Left cardiac atrium (tissue), 4 donors: ENCODE results near the gene ULK4. TPM values are rescaled to one million over a fixed set of nuclear protein-coding genes. Genes with fewer than 3 reads are reported as not detected.

Experiments used
- ATAC-seq, 2 donors: fragments of 200-7000 bp; cut with Tn5 transposase; one replicate each; pipeline ENCODE4 v1.9.1; 2020; ENCODE audit warnings: mild to moderate bottlenecking in 2 of 2, moderate library complexity in 2 of 2
- DNase-seq: peaks from one replicate; pipeline ENCODE4 v3.0.0-alpha.2; 2020
- intact Hi-C, 2 donors: fragments of 100-400 bp; cut with DNase I; formaldehyde crosslinking; loops; one replicate each; pipeline versions ENCODE4 v1.14.1 to v1.15.1; 2022 to 2023
- total RNA-seq, 2 donors: library from RNA; stranded (reverse); fragmentation: NEBNext Ultra II Directional; extraction: Animal tissue kit (Norgen Biotek cat#: 25700); gene quantifications; one replicate each; pipeline ENCODE4 v1.2.1, GENCODE V29; 2021
- donor health status: DM: no; HTN: yes; CAD: no.
- donor health status: DM: no; HTN: yes; CAD: no; lungs with severe emphysema.
- donor health status: DM: yes; HTN: yes; CAD: no.
- donor health status: Dilated cardiomyopathy.

ULK4 gene
- total RNA-seq, 2 donors from 2014 or later: 12.7 to 13.8 TPM

DNA sequence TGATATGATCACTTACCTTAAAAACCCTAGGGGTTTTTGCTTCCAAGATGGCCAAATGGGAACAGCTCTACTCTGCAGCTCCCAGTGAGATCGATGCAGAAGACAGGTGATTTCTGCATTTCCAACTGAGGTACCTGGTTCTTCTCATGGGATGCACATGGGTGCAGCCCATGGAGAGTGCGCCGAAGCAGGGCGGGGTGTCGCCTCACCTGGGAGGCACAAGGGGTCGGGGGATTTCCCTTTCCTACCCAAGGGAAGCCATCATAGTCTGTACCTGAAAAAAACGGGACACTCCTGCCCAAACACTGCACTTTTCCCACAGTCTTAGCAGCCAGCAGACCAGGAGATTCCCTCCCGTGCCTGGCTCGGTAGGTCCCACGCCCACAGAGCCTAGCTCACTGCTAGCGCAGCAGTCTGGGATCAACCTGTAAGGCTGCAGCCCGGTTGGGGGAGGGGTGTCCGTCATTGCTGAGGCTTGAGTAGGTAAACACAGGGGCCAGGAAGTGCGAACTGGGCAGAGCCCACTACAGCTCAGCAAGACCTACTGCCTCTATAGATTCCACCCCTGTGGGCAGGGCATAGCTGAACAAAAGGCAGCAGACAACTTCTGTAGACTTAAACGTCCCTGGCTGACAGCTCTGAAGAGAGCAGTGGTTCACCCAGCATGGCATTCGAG is 684.0 kb downstream of the ULK4 start:
- DNase-seq (no peak), ATAC-seq (no peak)
- intact Hi-C loops: no loop called here

DNA sequence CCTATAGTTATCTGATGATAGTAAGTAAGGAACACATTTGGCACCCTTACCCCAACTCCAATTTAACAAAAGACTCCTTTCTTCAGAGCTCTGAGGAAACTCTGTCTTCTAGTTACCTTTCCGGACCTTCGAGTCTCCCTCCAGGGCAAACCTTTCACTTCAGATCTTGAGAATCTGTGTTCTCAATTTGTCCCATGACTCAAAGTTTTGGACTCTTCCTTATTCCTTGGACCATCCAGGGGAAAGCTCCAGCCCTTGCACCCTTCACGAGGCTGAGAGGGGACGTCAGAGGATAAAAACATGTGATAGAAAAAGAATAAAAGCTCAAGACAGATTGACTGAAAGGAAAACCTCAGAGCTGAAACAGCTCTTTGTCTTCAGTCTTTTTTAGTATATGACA is 685.7 kb downstream of the ULK4 start:
- DNase-seq (no peak), ATAC-seq (no peak)
- intact Hi-C loops: no loop called here

DNA sequence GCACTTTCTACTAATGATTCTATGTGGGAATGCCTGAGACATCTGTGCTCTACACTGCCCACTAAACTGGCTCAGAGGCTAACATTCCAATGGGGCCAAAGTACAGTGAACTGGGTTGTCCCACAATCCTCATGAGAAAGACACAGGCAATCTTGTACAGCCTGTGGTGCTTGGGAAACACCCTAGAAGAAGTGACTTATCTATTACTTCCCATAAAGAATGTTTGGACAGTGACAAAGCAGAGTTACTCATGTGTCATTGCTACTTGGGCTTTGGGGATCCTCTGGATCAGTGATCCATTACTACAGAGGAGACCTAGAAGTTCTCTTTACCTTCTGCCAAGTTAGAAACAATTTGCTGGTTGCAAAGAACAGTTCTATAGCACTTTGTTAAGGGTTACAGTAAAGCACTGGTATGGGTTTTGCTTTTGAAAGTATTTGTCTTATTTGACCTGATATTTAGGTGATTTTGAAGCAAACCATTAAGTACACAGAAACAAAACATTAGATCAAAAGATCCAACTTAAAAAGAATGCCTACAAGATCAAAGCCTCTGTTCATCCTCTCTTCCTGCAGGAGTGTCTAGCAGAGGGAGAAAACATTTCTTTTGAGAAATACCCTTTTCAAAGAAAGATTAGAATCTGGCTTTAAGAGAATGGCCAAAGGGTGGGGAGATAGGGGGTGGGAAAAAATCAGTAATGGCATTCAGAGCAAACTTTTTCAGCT is 686.8 kb downstream of the ULK4 start:
- DNase-seq (no peak), ATAC-seq (no peak)
- intact Hi-C loops: no loop called here

DNA sequence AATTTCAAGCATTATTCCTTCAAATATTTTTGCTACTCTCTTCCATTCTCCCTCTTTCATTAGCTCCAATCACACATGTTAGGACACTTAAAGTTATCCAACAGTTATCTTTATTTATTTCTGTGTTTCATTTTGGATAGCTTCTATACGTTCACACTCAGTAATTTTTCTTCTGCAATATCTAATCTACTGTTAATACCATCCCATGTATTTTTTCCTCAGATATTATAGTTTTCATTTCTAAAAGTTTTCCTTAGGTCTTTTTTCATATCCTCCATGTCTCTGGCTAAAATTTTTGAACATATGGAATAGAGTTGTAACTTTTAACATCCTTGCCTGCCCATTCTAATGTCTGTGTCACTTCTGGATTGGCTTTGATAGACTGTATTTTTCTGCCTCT is 689.2 kb downstream of the ULK4 start:
- intact Hi-C loops: no loop called here
- no peak for ATAC-seq
- DNase-seq: no peak

DNA sequence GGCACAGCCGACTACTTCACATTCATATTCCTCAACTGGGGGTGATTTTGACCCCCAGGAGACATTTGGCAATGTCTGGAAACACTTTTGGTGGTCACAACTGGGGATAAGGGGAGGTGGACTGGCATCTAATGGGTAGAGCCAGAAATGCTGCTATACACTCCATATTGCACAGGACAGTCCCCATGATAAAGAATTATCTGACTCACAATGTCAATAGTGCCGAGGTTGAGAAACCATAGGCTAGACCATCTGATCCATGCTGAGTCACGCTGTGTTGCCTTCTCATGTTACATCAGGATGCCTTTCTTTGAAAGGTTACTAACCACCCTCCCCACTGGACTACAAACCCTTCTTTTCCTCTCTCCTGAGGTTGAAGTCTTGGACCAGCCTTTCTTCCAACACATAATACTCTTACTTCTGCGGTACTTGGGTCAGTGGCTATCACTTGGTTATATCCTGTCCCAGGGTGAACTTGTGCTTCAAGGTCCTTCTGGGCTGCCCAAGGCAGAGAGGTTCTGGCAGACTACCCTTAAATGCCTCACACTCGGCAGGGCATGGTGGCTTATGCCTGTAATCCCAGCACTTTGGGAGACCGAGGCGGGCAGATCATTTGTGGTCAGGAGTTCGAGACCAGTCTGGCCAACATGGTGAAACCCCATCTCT is 693.8 kb downstream of the ULK4 start:
- no peak for DNase-seq
- intact Hi-C loops: no loop called here
- ATAC-seq: no peak

DNA sequence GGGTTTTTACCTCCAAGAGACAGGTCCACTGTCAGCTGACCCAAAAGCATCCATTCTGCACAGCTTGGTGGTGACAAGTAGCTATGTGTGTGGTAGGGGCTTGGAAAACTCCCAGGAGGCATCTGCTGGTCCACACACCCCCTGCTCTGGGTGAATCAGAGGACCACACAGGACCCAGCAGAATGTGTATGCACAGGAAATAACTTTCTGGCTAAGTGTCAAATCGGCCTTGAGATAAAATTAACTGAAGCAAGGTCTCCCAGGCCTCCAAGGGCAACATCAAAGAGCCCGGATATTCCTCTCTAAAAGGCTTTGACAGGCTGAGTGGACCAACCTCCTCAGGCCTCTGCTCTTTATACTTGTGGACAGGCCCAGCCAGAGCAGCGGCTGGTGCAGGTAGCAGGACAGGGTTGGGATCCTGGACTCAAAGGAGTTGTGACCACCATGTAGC is 696.1 kb downstream of the ULK4 start:
- intact Hi-C loops: no loop called here

DNA sequence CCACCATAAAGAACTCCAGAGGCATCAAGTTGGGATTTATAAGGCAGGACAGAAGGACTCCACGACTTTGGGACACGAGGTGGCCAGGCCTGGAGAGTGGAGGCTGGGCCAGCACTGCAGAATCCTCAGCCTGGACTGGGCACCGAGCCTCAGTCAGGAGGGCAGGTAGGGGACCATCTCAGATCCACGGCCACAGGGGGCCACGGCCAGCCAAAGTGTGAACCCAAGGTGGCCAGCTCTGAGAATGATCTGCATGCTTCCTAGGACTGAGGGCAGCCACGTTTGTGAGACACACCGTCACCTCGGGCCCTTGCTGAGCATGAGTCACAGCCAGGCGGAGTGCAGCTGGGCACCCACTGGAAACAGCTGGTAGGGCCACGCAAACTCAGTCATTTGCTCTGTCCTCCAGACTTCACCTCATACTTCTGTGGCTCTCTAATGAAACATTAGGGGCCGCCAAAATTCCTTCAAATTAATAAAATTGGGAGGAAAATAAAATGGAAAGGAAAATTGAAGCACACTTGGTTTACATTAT is 696.8 kb downstream of the ULK4 start:
- no peak for ATAC-seq
- intact Hi-C loops: no loop called here
- DNase-seq: no peak

More for the DNA sequence above, 696.1 kb downstream of the ULK4 start:
- DNase-seq (no peak), ATAC-seq (peak; percentile 31 to 50)

DNA sequence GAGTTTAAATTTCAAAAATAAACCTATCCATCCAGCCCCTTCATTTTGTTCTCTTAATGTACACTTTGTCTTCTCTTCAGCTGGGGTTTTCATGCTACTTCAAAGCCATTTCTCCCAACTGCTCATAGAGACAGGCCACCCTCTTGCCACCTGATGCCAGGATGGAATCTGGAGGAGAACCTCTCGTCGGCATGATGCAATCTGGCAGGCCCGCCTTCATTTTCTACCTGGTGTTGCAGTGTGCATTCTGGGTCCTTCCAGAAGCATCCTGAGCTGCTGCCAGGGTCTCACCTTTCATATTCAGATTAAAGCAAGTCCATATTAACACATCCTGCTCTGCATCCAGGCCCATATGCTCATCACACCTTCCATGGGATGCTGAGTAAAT is 701.8 kb downstream of the ULK4 start:
- DNase-seq (no peak), ATAC-seq (no peak)
- intact Hi-C loops: no loop called here

DNA sequence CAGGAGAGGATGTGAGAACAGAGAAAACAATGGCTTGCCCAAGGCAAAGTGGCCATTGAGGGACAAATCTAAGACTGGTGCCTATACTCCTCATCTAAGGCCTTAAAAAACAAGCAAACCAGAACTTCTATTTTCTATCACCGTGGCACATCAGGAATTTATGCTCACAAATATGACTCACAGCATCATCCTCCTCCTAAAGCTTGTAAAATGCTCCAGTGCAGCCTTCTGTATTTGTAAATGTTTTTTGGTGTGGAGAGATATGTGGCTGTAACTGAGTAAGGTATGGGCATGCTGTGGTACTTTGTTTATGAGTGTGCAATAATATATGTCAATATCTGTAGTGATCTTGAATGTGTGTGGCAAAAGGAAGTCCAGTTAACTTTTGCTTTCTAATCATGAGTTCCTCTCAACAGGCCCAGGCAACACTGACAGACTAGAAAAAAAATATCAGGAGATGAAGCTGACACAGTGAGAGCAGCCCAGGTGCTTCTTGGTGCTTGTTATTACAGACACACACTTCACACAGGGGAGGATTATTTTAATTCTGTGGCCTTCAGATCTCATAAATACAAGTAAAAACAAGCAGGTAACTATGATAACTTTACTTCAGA is 702.3 kb downstream of the ULK4 start:
- DNase-seq (no peak), ATAC-seq (no peak)
- intact Hi-C loops: no loop called here

DNA sequence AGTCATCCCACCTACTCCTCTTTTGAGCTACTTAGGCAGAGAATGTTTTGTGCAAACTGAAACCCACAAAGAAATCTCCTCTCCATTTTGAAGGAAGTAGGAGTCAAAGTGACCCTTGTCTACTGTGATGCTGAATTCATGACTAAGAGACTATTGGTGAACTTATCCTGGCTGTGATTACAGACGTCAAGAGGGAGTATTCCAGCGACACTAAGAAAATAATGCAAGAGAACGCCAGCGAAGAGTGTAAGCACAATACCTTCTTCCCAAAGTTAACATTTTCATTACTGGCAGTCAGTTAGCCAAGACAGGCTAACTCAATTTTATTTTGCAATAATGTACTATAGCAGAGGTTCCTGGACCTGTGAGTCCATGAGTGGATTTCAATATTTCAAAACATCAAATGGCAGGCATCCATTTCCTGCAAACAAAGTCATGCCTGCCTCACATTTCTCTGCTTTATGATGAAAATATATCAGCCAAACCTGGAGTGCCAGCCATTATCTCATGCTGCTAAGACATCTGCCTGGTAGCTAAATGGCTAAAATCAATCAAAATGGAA is 703.6 kb downstream of the ULK4 start:
- no peak for ATAC-seq
- intact Hi-C loops: no loop called here

DNA sequence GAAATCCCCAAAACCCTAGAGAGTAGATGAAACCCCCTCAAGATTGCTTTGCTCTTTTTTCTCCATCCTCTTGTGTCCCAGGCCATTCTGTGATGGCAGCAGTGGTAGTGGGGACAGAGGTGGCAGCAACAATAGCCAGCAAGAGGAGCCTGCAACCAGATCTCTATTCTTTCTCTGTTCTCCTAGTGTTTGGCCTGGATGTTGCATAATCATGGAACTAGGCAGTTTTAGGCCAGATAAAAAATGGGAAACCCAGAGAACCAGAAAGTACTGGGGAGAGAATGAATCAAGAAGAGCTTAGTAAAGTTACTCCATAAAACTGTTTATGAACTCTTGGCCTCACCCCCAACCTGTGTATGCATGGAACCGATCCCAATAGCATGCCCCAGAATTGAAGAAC is 710.3 kb downstream of the ULK4 start:
- no peak for DNase-seq
- no peak for ATAC-seq
- intact Hi-C loops: no loop called here

More for the DNA sequence above, 703.6 kb downstream of the ULK4 start:
- DNase-seq: no peak

DNA sequence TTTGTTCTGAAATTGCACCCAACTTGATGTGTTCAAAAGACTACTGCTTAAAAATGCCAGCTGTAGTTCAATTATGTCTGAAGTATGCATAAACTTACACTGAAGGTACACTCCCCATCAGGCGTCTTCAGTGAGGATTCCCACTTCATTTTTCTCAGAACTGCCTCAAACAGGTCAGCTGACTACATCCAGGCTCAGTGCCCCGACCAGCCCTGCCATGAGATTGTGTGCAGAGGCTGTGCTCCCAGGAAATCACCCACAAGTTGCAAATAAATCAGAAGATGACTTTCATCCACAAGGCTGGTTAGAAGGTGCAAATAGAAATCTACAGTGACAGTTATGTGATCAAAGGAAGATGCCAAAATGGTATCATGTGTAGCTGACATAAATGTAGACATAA is 711.1 kb downstream of the ULK4 start:
- ATAC-seq: no peak

DNA sequence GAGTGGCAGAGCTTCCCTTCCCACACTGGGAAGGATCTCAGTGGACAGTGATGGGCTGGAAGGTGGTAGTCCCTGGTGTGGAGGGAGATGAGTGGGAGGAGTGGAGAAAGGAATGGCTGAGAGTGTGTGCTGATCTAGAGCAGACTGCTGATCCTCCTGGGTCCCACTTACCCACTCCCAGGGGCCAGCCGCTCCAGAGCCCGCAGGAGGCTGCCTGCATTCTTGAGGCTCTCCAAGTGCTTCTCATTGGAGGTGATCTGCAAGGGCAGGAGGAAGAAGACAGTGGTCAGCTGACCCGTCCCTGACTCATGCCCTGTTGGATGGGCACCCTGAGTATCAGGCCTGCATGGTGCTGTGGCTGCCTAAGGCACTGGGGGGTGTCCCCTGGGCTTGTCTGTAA is 712.6 kb downstream of the ULK4 start:
- intact Hi-C loops: no loop called here
- no peak for ATAC-seq
- DNase-seq: no peak

More for the DNA sequence above, 711.1 kb downstream of the ULK4 start:
- intact Hi-C loops: no loop called here
- DNase-seq: no peak

DNA sequence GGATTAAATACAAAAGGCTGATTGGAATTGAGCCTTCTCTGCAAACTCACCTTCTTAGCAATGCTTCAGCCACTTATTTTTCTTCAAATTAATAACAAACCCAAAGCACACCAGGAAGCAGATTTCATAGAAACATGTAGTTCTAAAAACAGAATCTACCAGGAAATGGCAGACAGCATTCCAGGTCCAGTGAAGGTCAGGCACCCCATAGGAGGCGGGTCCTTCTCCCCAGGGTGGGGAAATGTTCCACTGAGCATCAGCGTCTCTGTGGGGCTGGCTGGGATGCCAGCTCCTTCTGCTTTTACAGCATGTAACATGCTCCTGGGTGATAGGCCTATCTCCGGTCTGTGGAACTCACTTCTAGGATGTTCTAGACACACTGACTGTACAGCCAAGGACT is 713.4 kb downstream of the ULK4 start:
- DNase-seq (no peak), ATAC-seq (no peak)
- intact Hi-C loops: no loop called here

DNA sequence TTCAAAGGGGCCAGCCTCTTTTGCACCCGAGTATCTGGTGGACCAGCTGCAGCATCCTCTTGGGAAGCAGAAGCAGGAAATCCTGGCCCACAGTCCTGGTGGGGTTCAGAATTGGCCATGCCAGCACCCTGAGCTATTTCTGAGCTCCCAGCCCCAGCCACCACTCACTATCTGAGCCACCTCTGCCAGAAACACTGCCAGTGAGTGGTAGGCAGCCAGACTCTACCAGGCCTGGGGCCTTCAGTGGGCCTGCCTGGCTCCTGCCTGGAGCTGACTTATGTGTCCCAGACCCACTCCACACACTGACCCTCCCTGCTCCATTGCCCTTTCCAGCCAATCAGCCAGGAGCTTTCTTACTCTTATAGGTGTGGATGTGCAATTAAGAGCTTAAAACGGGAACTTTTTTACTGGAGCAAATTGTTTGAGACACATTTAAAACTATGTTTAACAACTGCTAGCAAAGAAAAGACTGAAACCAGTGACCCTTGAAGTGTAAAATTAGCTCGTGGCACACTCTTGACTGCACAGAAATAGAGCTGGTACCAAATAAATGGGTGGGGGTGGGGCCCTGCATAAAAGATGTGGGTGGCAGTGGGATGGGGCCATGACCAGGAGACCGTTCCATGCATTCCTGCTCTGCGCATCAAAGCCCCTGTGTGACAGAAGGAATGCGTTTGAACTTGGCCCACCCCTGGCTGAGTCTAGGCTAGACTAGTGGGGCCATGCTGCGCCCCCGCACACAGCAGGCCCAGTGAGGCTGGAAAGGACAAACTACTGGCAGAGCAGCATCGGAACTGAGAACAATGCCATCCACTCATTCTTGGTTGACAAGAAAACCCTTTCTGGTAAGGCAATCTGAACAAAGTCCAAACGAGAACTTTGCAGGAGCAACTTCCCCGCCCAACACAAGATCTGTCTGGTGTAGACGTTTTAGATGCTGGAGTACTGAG is 714.6 kb downstream of the ULK4 start:
- intact Hi-C loops: no loop called here
- ATAC-seq (peak; percentile 55 to 64), DNase-seq (no peak)

DNA sequence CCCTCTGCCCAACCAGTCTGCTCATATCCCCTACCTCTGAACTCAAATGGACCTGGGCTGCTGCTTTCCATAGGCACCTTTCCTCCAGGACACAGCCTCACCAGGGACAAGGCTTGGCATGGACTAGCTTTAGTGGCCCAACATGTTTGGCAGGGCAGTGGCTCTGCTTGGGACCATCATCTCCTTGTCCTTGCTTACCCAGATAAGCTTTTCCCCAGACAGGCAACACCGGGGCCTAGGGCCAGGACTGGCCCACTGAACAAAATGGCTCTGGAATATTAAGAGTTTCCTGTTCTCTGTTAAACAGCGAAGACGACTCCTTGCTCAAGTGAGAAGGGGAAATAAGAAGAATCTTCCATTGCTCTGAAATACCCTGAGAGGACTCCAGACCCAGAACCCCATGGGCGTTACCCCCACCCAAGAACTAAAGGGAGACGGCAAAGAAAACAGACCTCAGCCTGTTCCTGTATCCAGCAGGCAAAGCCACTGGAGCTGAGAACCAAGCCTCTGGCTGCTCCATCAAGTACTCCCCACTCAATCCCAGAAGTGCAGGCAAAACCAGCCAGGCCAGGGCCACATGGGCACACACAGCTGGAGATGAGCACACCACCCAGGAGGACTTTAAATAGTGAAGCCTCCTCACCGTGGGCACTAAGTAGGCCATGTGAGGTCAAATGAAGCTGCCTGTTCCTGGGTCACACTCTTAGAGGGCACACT is 717.1 kb downstream of the ULK4 start:
- ATAC-seq: peak in 1 of 2 donors; percentile 4
- intact Hi-C loops: no loop called here
- no peak for DNase-seq

DNA sequence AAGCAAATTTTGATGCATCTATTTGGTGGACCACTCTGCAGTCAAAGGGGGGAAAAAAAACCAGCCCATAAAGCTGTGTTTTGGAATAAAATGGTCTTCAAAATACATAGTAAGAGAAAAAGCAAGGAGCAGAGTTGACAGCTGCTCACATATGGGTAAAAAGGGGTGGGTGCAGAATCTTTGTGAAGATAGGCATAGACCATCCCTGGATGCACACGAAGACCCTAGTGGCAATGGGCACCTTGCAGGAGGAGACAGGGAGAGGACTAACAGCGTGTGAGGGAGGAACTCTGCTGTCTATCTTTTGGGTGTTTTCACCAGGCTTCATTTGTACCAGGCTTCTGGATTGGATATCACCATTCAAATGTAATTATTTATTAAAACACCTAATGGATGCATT is 718.7 kb downstream of the ULK4 start:
- ATAC-seq (no peak), DNase-seq (no peak)
- intact Hi-C loops: no loop called here
